Panc1 (cell line): ENCODE data around the gene MAD1L1.

Experiments
- POLR2AphosphoS5 ChIP-seq: IDR thresholded peaks from 2 replicates; pipeline ENCODE4 v1.6.1; 2012; ENCODE audit warnings: mild to moderate bottlenecking, low read depth, low read length, moderate library complexity
- TCF7L2 ChIP-seq: IDR thresholded peaks from 2 replicates; pipeline ENCODE4 v1.6.1; 2011; ENCODE audit warnings: mild to moderate bottlenecking, low read depth, low read length, inconsistent platforms
- TF ChIP-seq, protein P1 (sequence below): fragments of 450-650 bp; IDR thresholded peaks from 2 replicates; pipeline ENCODE4 v1.5.1; 2017; ENCODE audit warnings: mild to moderate bottlenecking

DNA sequence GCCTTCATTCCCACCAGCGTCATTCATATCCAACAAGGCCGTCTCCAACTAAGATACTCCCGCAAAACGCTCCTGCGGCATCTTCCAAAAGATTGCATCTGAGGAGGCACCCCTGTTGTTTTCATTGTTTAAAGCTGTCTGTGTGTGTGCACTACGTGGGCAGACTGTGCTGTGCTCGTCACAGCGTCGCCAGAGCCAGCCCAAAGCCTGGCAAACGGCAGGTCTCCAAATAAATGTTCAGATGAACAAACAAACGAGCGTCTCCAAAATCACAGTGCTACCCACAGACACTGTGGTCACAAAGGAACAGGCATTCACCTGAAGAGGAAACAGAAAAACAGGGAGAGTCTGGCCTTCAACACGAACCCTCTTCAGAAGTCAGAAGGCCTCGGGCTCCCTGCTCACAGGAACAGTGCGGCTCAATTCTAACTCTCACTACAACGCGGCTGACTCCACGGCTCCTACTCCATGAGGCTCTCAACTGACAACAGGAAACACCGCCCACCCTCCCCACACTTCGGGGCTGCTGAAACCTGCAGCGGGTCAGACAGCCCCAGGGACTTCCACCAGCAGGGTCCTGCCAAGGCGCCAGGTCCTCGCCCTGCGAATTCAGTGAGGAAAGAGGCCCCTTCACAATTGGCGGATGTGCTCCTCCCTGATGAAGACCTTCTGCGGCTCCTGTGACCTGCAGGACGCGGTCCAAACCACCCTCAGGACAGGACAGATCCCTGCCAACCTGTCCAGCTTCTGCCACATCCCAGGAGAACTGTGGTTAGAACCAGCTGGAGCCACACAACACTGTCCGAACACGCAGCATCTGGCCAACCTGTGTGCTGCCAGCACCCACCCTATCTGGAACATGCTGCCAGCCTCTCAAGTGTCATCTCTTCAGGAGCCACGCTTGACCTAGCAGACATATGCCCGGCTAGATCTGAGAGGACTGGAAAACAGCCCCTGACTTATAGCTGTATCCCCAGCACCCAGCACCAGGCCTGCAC is 36.1 kb downstream of the MAD1L1 start:
- TF ChIP-seq, protein P1, sequence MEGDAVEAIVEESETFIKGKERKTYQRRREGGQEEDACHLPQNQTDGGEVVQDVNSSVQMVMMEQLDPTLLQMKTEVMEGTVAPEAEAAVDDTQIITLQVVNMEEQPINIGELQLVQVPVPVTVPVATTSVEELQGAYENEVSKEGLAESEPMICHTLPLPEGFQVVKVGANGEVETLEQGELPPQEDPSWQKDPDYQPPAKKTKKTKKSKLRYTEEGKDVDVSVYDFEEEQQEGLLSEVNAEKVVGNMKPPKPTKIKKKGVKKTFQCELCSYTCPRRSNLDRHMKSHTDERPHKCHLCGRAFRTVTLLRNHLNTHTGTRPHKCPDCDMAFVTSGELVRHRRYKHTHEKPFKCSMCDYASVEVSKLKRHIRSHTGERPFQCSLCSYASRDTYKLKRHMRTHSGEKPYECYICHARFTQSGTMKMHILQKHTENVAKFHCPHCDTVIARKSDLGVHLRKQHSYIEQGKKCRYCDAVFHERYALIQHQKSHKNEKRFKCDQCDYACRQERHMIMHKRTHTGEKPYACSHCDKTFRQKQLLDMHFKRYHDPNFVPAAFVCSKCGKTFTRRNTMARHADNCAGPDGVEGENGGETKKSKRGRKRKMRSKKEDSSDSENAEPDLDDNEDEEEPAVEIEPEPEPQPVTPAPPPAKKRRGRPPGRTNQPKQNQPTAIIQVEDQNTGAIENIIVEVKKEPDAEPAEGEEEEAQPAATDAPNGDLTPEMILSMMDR: no peak
- TF ChIP-seq TCF7L2: no peak
- no peak for TF ChIP-seq POLR2AphosphoS5
